Ovary (tissue), 3 donors: ENCODE data around the gene HDAC7.

Source experiments
- CTCF ChIP-seq, 3 donors: fragments of 450-650 bp in 2 of 3; fragments of 200-600 bp in 1 of 3; IDR thresholded peaks; one replicate each; pipeline versions ENCODE4 v1.5.1 to v1.8.0; 2016 to 2022; ENCODE audit warnings: antibody characterized with exemption in 3 of 3, mild to moderate bottlenecking in 1 of 3
- POLR2A ChIP-seq: fragments of 450-650 bp; IDR thresholded peaks from one replicate; pipeline ENCODE4 v1.6.1; 2017; ENCODE audit warnings: antibody characterized with exemption, mild to moderate bottlenecking, moderate library complexity
- donor health status: DM: no; HTN: no; CAD: no.

GRCh38 chr12:47838286-47838931 lies 18.7 kb upstream of the HDAC7 start:
- TF ChIP-seq CTCF (IDR thresholded peaks at IDR 0.05) (peak; percentile 26 to 51 (median 34)), POLR2A (no peak)
